ENCODE results near the gene TMBIM1.

DNA sequence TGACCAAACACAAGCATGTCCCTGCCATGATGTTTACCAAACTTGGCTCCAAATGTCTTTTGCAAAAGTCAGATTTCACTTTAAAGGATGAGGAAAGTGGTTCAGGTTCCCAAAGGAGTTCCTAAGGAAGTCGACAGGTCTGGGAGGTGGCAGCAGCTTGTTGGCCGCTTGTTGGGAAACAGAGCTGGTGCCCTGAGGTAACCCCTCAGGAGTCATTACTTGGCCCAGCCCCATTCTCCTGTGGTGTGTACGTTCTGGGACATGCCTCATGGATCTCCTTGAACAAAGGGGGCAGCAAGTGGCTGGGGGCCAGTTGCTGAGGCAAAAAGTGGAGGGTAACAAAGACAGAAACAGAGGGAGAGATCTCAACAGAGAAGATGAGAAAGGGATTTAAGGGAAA, 10.9 kb downstream of the TMBIM1 start:
- TF ChIP-seq POLR2A (IDR thresholded peaks at IDR 0.05) = no peak
- TF ChIP-seq, protein P1, sequence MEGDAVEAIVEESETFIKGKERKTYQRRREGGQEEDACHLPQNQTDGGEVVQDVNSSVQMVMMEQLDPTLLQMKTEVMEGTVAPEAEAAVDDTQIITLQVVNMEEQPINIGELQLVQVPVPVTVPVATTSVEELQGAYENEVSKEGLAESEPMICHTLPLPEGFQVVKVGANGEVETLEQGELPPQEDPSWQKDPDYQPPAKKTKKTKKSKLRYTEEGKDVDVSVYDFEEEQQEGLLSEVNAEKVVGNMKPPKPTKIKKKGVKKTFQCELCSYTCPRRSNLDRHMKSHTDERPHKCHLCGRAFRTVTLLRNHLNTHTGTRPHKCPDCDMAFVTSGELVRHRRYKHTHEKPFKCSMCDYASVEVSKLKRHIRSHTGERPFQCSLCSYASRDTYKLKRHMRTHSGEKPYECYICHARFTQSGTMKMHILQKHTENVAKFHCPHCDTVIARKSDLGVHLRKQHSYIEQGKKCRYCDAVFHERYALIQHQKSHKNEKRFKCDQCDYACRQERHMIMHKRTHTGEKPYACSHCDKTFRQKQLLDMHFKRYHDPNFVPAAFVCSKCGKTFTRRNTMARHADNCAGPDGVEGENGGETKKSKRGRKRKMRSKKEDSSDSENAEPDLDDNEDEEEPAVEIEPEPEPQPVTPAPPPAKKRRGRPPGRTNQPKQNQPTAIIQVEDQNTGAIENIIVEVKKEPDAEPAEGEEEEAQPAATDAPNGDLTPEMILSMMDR (IDR thresholded peaks at IDR 0.05) = no peak

Measured in esophagus squamous epithelium (tissue), 4 donors.